Sigmoid colon (tissue), 7 donors: ENCODE data around the gene GATD1. TPM values are rescaled to one million over a fixed set of nuclear protein-coding genes. Genes with fewer than 3 reads are reported as not detected.

Experiments
- DNase-seq: peaks from one replicate; pipeline ENCODE4 v3.0.0-alpha.2; 2019
- H3K27ac ChIP-seq, 4 donors: fragments of 200-600 bp; sonication (generic); one replicate each; pipeline ENCODE4 v1.5.1; 2016 to 2019; ENCODE audit warnings: mild to moderate bottlenecking in 1 of 4
- H3K27me3 ChIP-seq, 3 donors: fragments of 200-600 bp; sonication (generic); one replicate each; pipeline ENCODE4 v1.5.1; 2019; ENCODE audit warnings: mild to moderate bottlenecking in 1 of 3
- H3K36me3 ChIP-seq, 4 donors: fragments of 200-600 bp; sonication (generic); one replicate each; pipeline ENCODE4 v1.5.1; 2016 to 2019
- H3K4me1 ChIP-seq, 4 donors: fragments of 200-600 bp; sonication (generic); one replicate each; pipeline ENCODE4 v1.5.1; 2017 to 2019
- H3K4me3 ChIP-seq, 4 donors: fragments of 200-600 bp; sonication (generic); one replicate each; pipeline ENCODE4 v1.5.1; 2017 to 2019; ENCODE audit warnings: mild to moderate bottlenecking in 2 of 4, moderate library complexity in 1 of 4
- H3K9me3 ChIP-seq, 4 donors: fragments of 200-600 bp in 3 of 4; sonication (generic) in 3 of 4; one replicate each; pipeline versions ENCODE4 v1.5.1 to v1.6.1; 2013 to 2019
- CTCF ChIP-seq, 4 experiments: fragments of 450-650 bp in 3 of 4; fragments of 200-600 bp in 1 of 4; IDR thresholded peaks; one replicate each; pipeline ENCODE4 v1.5.1; 2016 to 2019; ENCODE audit warnings: antibody characterized with exemption in 4 of 4, mild to moderate bottlenecking in 3 of 4, moderate library complexity in 2 of 4
- EP300 ChIP-seq, 4 donors: sonication (generic); formaldehyde crosslinking; IDR thresholded peaks; one replicate each; pipeline ENCODE4 v1.6.1; 2017; ENCODE audit warnings: antibody characterized with exemption in 4 of 4
- POLR2A ChIP-seq, 2 donors: fragments of 450-650 bp; IDR thresholded peaks; one replicate each; pipeline ENCODE4 v1.6.1; 2016; ENCODE audit warnings: antibody characterized with exemption in 2 of 2, mild to moderate bottlenecking in 2 of 2, moderate library complexity in 2 of 2
- POLR2AphosphoS5 ChIP-seq, 4 donors: sonication (generic); formaldehyde crosslinking; IDR thresholded peaks; one replicate each; pipeline ENCODE4 v1.6.1; 2017; ENCODE audit warnings: antibody characterized with exemption in 4 of 4
- WGBS, 2 donors: extraction: QIAGEN DNeasy Blood & Tissue Kit; methylation state at CpG; one replicate each; pipeline ENCODE4 v1.1.7; 2013; 5-methylcytosine and 5-hydroxymethylcytosine counted together
- intact Hi-C: fragments of 100-400 bp; cut with DNase I; formaldehyde crosslinking; loops from one replicate; pipeline ENCODE4 v1.15.1; 2023
- polyA plus RNA-seq, 3 donors: library from polyadenylated mRNA; stranded (reverse); fragments of 200-250 nt; gene quantifications; one replicate each; pipeline ENCODE4 v1.2.3, GENCODE V29; 2013
- total RNA-seq, 4 donors: library from RNA; depleted of rRNA; stranded (reverse); fragments of >200 nt; gene quantifications; one replicate each; pipeline ENCODE4 v1.1.0, GENCODE V29; 2016
- donor health status: healthy with polysubstance abuse.
- donor health status: Bipolar disorder and iron deficiency.
- donor health status: healthy.

GATD1 gene
- total and polyA plus RNA-seq, 7 donors = 6.7 to 55.9 (median 15.7) TPM

DNA sequence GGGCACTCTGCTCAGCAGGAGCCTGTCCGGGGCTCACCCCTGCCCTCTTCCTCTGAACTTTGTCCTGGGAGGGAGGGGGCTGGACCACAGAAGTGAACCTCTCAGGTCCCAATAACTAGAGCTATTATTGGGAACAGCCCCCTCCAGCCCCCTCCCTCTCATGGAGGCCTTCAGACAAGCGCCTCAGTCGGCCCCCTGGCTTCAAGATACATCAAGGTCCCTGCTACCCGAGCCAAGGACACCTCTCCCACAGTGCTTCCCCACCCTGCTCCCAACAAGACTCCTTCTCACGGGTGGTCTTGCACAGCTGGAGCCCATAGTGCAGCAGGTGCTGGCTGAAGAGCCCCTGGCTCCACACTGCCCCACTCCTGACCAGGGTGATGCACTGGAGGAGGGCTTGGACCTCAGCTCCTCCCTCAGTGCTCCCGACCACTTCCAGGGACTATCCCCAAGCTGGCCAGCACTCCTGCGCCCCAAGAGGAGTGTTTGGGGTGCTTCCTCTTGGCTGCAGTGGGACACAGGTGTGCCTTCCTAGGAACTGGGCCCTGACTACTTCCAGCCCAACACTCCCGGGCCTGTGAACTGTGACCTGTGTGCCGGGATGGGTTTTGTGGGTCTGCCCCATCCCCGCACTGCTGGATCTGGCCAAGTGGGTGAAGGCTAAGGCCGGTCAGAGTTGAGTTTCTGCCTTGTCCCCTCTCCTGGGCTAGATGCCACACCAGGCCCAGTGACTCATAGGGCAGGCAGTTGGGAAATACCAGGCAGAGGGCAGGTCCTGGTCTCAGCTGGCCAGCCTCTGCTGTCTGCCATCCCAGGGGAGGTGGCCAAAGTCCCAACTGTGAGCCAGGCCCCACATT lies 43.6 kb upstream of the GATD1 start:
- 33 to 57% methylated on average over 11 of the region's 11 CpGs for WGBS, 2 donors
- peaks cover 0 to 33% (median 30%) of the 10 kb centered on the region in 4 donors for H3K4me1 ChIP-seq
- H3K27me3 ChIP-seq = peaks cover 5 to 25% (median 21%) of the 10 kb centered on the region in 3 donors
- peaks cover 22 to 41% (median 26%) of the 10 kb centered on the region in 4 donors for H3K36me3 ChIP-seq
- H3K9me3 ChIP-seq = no peaks in the 10 kb centered on the region
- peak overlapping the region; percentile 66 to 96 (median 82) for H3K4me3 ChIP-seq
- TF ChIP-seq CTCF (IDR thresholded peaks at IDR 0.05) (no peak), POLR2AphosphoS5 (IDR thresholded peaks at IDR 0.05) (peak in 3 of 4 donors; percentile 43 to 54 (median 43))
- intact Hi-C loops = no loop called here
- peak; percentile 88 for DNase-seq
- peak overlapping the region; percentile 90 to 99 (median 98) for H3K27ac ChIP-seq

- TF ChIP-seq POLR2AphosphoS5 (IDR thresholded peaks at IDR 0.05) = peak in 3 of 4 donors; percentile 3 to 32 (median 22)
- TF ChIP-seq EP300 (IDR thresholded peaks at IDR 0.05) = no peak
- TF ChIP-seq CTCF (IDR thresholded peaks at IDR 0.05) = no peak
- TF ChIP-seq POLR2A (IDR thresholded peaks at IDR 0.05) = peak in 1 of 2 donors; percentile 49
- H3K4me3 ChIP-seq = peak overlapping the region; percentile 66 to 96 (median 82)
- WGBS, 2 donors = 1 to 4% methylated on average over 47 of the region's 47 CpGs
- intact Hi-C loops = no loop called here
- H3K27ac ChIP-seq = peak overlapping the region; percentile 90 to 99 (median 98)
- peaks cover 0 to 17% (median 13%) of the 10 kb centered on the region in 3 donors for H3K27me3 ChIP-seq
- H3K4me1 ChIP-seq = peaks cover 0 to 33% (median 30%) of the 10 kb centered on the region in 4 donors
- peaks cover 16 to 33% (median 20%) of the 10 kb centered on the region in 4 donors for H3K36me3 ChIP-seq
- DNase-seq = peak; percentile 96
- H3K9me3 ChIP-seq = no peaks in the 10 kb centered on the region
These were observed 42.8 kb upstream of the GATD1 start for GRCh38 chr11:819943-820649.

DNA sequence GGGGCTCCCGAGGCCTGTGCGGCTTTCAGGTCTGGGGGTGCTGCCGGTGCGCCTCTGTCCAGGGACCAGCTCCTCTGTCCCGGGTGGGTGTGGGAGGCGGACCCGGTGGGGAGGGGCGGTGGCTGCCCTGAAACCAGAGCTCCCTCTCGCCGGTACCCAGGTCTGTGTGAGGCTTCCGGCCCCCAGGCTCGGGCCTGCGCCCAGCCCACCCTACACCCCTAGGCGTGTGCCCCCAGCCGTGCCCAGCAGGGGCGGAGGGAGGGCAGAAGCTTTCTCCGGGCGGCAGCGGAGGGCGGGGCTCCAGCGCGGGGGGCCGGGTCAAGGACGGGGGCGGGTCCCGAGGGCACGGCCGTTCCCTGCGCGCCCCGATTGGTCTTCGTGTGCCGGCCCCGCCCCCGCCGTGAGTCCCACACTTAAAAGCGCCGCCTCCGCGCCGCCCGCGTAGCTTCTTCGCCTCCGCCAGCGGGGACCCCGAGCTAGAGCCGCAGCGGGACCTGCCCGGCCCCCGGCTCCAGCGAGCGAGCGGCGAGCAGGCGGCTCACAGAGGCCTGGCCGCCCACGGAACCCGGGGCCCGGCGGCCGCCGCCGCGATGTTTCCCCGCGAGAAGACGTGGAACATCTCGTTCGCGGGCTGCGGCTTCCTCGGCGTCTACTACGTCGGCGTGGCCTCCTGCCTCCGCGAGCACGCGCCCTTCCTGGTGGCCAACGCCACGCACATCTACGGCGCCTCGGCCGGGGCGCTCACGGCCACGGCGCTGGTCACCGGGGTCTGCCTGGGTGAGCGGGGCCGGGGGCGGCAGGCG lies 42.0 kb upstream of the GATD1 start:
- no peaks in the 10 kb centered on the region for H3K9me3 ChIP-seq
- peaks cover 0 to 33% (median 30%) of the 10 kb centered on the region in 4 donors for H3K4me1 ChIP-seq
- WGBS, 2 donors = 0 to 1% methylated on average over 96 of the region's 96 CpGs
- peak; percentile 97 for DNase-seq
- TF ChIP-seq POLR2A (IDR thresholded peaks at IDR 0.05) (peak in 1 of 2 donors; percentile 28), POLR2AphosphoS5 (IDR thresholded peaks at IDR 0.05) (peak; percentile 73 to 90 (median 86)), EP300 (IDR thresholded peaks at IDR 0.05) (peak in 2 of 4 donors; percentile 55 to 60), CTCF (IDR thresholded peaks at IDR 0.05) (peak in 3 of 4 experiments; percentile 13 to 32 (median 29))
- peak overlapping the region; percentile 66 to 96 (median 82) for H3K4me3 ChIP-seq
- intact Hi-C loops = no loop called here
- H3K27ac ChIP-seq = peak overlapping the region; percentile 90 to 99 (median 98)
- peaks cover 8 to 33% (median 13%) of the 10 kb centered on the region in 4 donors for H3K36me3 ChIP-seq
- peaks cover 0 to 10% (median 6%) of the 10 kb centered on the region in 3 donors for H3K27me3 ChIP-seq

DNA sequence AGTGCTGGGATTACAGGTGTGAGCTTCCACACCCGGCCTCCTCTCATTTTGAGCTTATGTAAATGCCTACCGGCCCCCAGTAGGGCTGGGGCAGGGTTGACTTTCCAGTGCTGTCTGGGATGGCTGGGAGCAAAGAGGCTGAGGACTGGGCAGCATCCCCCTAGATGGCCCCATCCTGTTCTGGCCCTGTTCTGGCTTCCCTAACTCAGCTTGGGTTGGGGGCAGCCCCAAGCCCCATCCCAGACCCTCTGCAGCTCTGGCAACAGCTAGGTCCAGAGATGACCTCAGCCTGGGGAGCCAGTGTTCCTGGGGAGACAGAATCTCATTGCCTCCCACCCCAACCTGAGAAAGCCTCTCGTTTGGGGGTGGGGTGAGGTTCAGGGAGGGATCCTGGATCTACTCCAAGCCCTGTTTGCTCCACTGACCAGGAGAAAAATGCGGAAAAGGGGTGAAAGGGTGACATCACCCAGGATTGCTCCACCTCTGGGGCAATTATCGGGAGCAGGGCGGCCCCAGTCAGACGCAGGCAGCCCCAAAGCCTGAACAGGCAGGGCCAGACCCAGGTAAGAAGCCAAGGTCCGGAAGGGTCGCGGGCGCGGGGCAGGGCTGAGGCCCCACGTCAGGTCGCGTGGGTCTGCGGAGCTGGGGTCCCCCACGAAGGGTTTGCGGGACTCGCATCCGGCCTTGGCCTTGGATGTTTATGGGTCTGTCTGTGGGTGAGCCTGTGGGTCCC lies 41.3 kb upstream of the GATD1 start, which contains the start of gene PNPLA2:
TSS of gene PNPLA2 (plus strand) at position 519 of the 733 bp plus-strand sequence. CDS start 805 bp downstream, outside the sequence.
- peak within 1 kb of the TSS; percentile 66 to 96 (median 82) for H3K4me3 ChIP-seq
- H3K27ac ChIP-seq = peak within 1 kb of the TSS; percentile 90 to 99 (median 98)
- no peaks in the 10 kb centered on the region for H3K9me3 ChIP-seq
- peaks cover 1 to 33% (median 8%) of the 10 kb centered on the region in 4 donors for H3K36me3 ChIP-seq
- 8 to 32% methylated on average over 20 of the region's 20 CpGs for WGBS, 2 donors
- DNase-seq = no peak
- TF ChIP-seq POLR2AphosphoS5 (IDR thresholded peaks at IDR 0.05) (peak in 1 of 4 donors; percentile 25), POLR2A (IDR thresholded peaks at IDR 0.05) (no peak)
- H3K4me1 ChIP-seq = peaks cover 0 to 33% (median 30%) of the 10 kb centered on the region in 4 donors
- H3K27me3 ChIP-seq = peaks cover 0 to 3% (median 0%) of the 10 kb centered on the region in 3 donors
- intact Hi-C loops = no loop called here
